Vagina (tissue), 2 donors: Measurements from ENCODE around the gene BLCAP.

ENCODE experiments used
- POLR2A ChIP-seq, 2 donors: fragments of 450-650 bp; IDR thresholded peaks; one replicate each; pipeline ENCODE4 v1.6.1; 2017; ENCODE audit warnings: antibody characterized with exemption in 2 of 2, mild to moderate bottlenecking in 2 of 2, moderate library complexity in 2 of 2
- POLR2AphosphoS5 ChIP-seq, 2 donors: sonication (generic); formaldehyde crosslinking; IDR thresholded peaks; one replicate each; pipeline ENCODE4 v1.9.0; 2017; ENCODE audit warnings: antibody characterized with exemption in 2 of 2, mild to moderate bottlenecking in 2 of 2, low read depth in 1 of 2; ENCODE audit not compliant: insufficient read depth in 1 of 2
- TF ChIP-seq, protein P1 (sequence below), 3 experiments: fragments of 450-650 bp in 2 of 3; fragments of 200-600 bp in 1 of 3; sonication (generic) in 1 of 3; IDR thresholded peaks; one replicate each; pipeline ENCODE4 v1.5.1; 2017 to 2019; ENCODE audit warnings: antibody characterized with exemption in 3 of 3, mild to moderate bottlenecking in 2 of 3, moderate library complexity in 2 of 3

DNA sequence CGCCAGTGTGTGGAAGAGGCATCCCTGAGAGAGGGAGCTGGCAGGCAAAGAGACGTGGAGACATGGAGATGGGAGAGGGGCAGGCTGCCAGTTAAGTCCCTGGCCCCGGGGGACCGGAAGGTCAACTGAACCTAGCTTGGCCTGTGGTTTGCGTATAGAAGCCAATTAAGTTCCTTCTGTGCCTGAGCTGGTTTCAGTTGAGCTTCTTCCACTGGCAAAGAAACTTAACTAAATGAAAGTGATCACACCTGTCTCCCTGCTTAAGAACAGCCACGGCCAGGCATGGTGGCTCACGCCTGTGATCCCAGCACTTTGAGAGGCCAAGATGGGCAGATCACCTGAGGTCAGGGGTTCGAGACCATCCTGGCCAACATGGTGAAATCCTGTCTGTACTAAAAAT is 33.4 kb downstream of the BLCAP start:
- TF ChIP-seq, protein P1, sequence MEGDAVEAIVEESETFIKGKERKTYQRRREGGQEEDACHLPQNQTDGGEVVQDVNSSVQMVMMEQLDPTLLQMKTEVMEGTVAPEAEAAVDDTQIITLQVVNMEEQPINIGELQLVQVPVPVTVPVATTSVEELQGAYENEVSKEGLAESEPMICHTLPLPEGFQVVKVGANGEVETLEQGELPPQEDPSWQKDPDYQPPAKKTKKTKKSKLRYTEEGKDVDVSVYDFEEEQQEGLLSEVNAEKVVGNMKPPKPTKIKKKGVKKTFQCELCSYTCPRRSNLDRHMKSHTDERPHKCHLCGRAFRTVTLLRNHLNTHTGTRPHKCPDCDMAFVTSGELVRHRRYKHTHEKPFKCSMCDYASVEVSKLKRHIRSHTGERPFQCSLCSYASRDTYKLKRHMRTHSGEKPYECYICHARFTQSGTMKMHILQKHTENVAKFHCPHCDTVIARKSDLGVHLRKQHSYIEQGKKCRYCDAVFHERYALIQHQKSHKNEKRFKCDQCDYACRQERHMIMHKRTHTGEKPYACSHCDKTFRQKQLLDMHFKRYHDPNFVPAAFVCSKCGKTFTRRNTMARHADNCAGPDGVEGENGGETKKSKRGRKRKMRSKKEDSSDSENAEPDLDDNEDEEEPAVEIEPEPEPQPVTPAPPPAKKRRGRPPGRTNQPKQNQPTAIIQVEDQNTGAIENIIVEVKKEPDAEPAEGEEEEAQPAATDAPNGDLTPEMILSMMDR (IDR thresholded peaks at IDR 0.05), result no peak
- no peak for TF ChIP-seq POLR2A (IDR thresholded peaks at IDR 0.05)
- TF ChIP-seq POLR2AphosphoS5 (IDR thresholded peaks at IDR 0.05; ENCODE audit: insufficient read depth in 1 of 2, low read depth in 1 of 2), result no peak
